ENCODE data around the gene SIPA1. TPM values are rescaled to one million over a fixed set of nuclear protein-coding genes. Genes with fewer than 3 reads are reported as not detected.

SIPA1 gene
- 100 to 1,000 TPM; 172 to 180 TPM for total RNA-seq

- CTCF ChIA-PET: interaction anchor here (0.9 to 3.2 kb wide), 8 partner anchors 11 to 323 kb away, joined by 3 to 17 read pairs (median 6); partner anchors contain the start of genes CDC42EP2 and PCNX3
- peak; percentile 75 for DNase-seq
- TF ChIP-seq CTCF (IDR thresholded peaks at IDR 0.05): no peak
- Mint-ChIP-seq H3K27ac (peak within 1 kb of the TSS; percentile 90), H3K9me3 (no peaks in the 10 kb centered on the region), H3K27me3 (no peaks in the 10 kb centered on the region), H3K4me1 (ENCODE audit: low read depth) (peaks cover 30% of the 10 kb centered on the region), H3K4me3 (peak within 1 kb of the TSS; percentile 77), H3K36me3 (ENCODE audit: low read depth) (peaks cover 42% of the 10 kb centered on the region)
- POLR2A ChIA-PET: interaction anchor here (0.7 to 23.0 kb wide), 12 partner anchors 9 to 141 kb away, joined by 3 to 320 read pairs (median 4); partner anchors contain the start of genes EHBP1L1, PCNX3 and RELA
- peak; percentile 63 for ATAC-seq
- intact Hi-C loops (cut with micrococcal nuclease): no loop called here
These were observed at the start of gene SIPA1 for GRCh38 chr11:65637794-65638419. TSS of gene SIPA1 (plus strand) at chr11:65638101. CDS start at chr11:65640922, 2,821 bp downstream.

GRCh38 chr11:65588199-65589054, 49.5 kb upstream of the SIPA1 start:
- intact Hi-C loops (cut with micrococcal nuclease): loop anchor here (2.0 kb wide), 1 partner anchor 14 kb away; no protein-coding TSS in a partner anchor
- Mint-ChIP-seq H3K27ac (peak overlapping the region; percentile 94), H3K4me3 (peak overlapping the region; percentile 36), H3K36me3 (ENCODE audit: low read depth) (peaks cover 27% of the 10 kb centered on the region), H3K9me3 (no peaks in the 10 kb centered on the region), H3K27me3 (no peaks in the 10 kb centered on the region), H3K4me1 (ENCODE audit: low read depth) (peaks cover 40% of the 10 kb centered on the region)
- peak; percentile 76 for ATAC-seq
- CTCF ChIA-PET: interaction anchor here (0.6 to 7.6 kb wide), 25 partner anchors 9 to 191 kb away, joined by 3 to 84 read pairs (median 5); partner anchors contain the start of genes EHBP1L1, FAM89B, PCNX3 and RELA
- DNase-seq: peak; percentile 93
- POLR2A ChIA-PET: interaction anchor here (0.7 to 6.7 kb wide), 19 partner anchors 11 to 284 kb away, joined by 3 to 87 read pairs (median 4); partner anchors contain the start of genes EFEMP2, EHBP1L1, FAM89B and MAP3K11
- TF ChIP-seq CTCF (IDR thresholded peaks at IDR 0.05): peak; percentile 75

- no peak overlapping the region for H3K4me3 Mint-ChIP-seq
- intact Hi-C loops (cut with micrococcal nuclease): loop anchor here (2.0 kb wide), 1 partner anchor 15 kb away; no protein-coding TSS in a partner anchor
- H3K36me3 Mint-ChIP-seq (ENCODE audit: low read depth): peaks cover 22% of the 10 kb centered on the region
- DNase-seq (peak; percentile 91), ATAC-seq (peak; percentile 79)
- POLR2A ChIA-PET: interaction anchor here (0.8 to 6.7 kb wide), 5 partner anchors 12 to 165 kb away, joined by 3 to 87 read pairs (median 13); partner anchors contain the start of genes EHBP1L1, FAM89B, MAP3K11 and PCNX3
- H3K27me3 Mint-ChIP-seq: no peaks in the 10 kb centered on the region
- TF ChIP-seq CTCF (IDR thresholded peaks at IDR 0.05): no peak
- peak overlapping the region; percentile 94 for H3K27ac Mint-ChIP-seq
- H3K4me1 Mint-ChIP-seq (ENCODE audit: low read depth): peaks cover 40% of the 10 kb centered on the region
- CTCF ChIA-PET: interaction anchor here (0.7 to 7.6 kb wide), 16 partner anchors 13 to 389 kb away, joined by 3 to 84 read pairs (median 6); partner anchors contain the start of genes EHBP1L1, FAM89B, PCNX3 and RELA
- H3K9me3 Mint-ChIP-seq: no peaks in the 10 kb centered on the region
These were observed 48.3 kb upstream of the SIPA1 start for GRCh38 chr11:65589444-65590239.

- H3K27ac Mint-ChIP-seq: peak overlapping the region; percentile 74
- ATAC-seq (no peak), DNase-seq (no peak)
- no peak for TF ChIP-seq CTCF (IDR thresholded peaks at IDR 0.05)
- no peaks in the 10 kb centered on the region for H3K9me3 Mint-ChIP-seq
- H3K27me3 Mint-ChIP-seq: no peaks in the 10 kb centered on the region
- POLR2A ChIA-PET: interaction anchor here (2.0 to 6.7 kb wide), 4 partner anchors 13 to 24 kb away, joined by 9 to 87 read pairs (median 32); partner anchors contain the start of genes EHBP1L1, FAM89B, MAP3K11 and PCNX3
- peaks cover 45% of the 10 kb centered on the region for H3K4me1 Mint-ChIP-seq (ENCODE audit: low read depth)
- H3K4me3 Mint-ChIP-seq: no peak overlapping the region
- CTCF ChIA-PET: interaction anchor here (0.7 to 7.6 kb wide), 12 partner anchors 12 to 390 kb away, joined by 3 to 84 read pairs (median 6); partner anchors contain the start of genes EHBP1L1, FAM89B, PCNX3 and RELA
- peaks cover 22% of the 10 kb centered on the region for H3K36me3 Mint-ChIP-seq (ENCODE audit: low read depth)
- intact Hi-C loops (cut with micrococcal nuclease): no loop called here
These were observed 47.6 kb upstream of the SIPA1 start for GRCh38 chr11:65590240-65590738.

All from activated CD8-positive, alpha-beta T cell treated with anti-CD3 and anti-CD28 coated beads for 36 hours (primary cell).